Transverse colon (tissue), 4 donors: ENCODE measurements around the gene GATA5. TPM values are rescaled to one million over a fixed set of nuclear protein-coding genes. Genes with fewer than 3 reads are reported as not detected.

Experiments used
- DNase-seq: peaks from one replicate; pipeline ENCODE4 v3.0.0-alpha.2; 2019
- H3K27ac ChIP-seq, 4 donors: fragments of 200-600 bp; sonication (generic); 2 replicates each; pipeline ENCODE4 v1.5.1; 2016 to 2018; ENCODE audit warnings: inconsistent platforms in 4 of 4
- H3K27me3 ChIP-seq: fragments of 200-600 bp; sonication (generic); 2 replicates; pipeline ENCODE4 v1.5.1; 2017; ENCODE audit warnings: inconsistent platforms
- H3K36me3 ChIP-seq, 4 donors: fragments of 200-600 bp; sonication (generic); 2 replicates each; pipeline ENCODE4 v1.5.1; 2017 to 2019; ENCODE audit warnings: inconsistent platforms in 4 of 4
- H3K4me1 ChIP-seq, 4 donors: fragments of 200-600 bp; sonication (generic); 2 replicates each; pipeline ENCODE4 v1.5.1; 2017 to 2020; ENCODE audit warnings: inconsistent platforms in 4 of 4
- H3K4me3 ChIP-seq, 4 donors: fragments of 200-600 bp; sonication (generic); 1 replicate in 1 of 4; 2 replicates in 3 of 4; pipeline versions ENCODE4 v1.5.1 to v1.6.1; 2017 to 2019; ENCODE audit warnings: inconsistent platforms in 4 of 4
- H3K9me3 ChIP-seq, 2 donors: fragments of 200-600 bp; sonication (generic); 2 replicates each; pipeline ENCODE4 v1.5.1; 2017 to 2019; ENCODE audit warnings: inconsistent platforms in 2 of 2
- EP300 ChIP-seq: sonication (generic); formaldehyde crosslinking; IDR thresholded peaks from one replicate; pipeline ENCODE4 v1.6.1; 2017; ENCODE audit warnings: antibody characterized with exemption, low read depth
- POLR2A ChIP-seq: fragments of 450-650 bp; IDR thresholded peaks from one replicate; pipeline ENCODE4 v1.6.1; 2016; ENCODE audit warnings: antibody characterized with exemption, mild to moderate bottlenecking, moderate library complexity
- POLR2AphosphoS5 ChIP-seq, 3 donors: sonication (generic); formaldehyde crosslinking; IDR thresholded peaks; one replicate each; pipeline ENCODE4 v1.6.1; 2016; ENCODE audit warnings: antibody characterized with exemption in 3 of 3
- WGBS, 2 donors: methylation state at CpG; one replicate each; pipeline ENCODE4 v1.1.5; 2018; ENCODE audit warnings: low coverage in 1 of 2; 5-methylcytosine and 5-hydroxymethylcytosine counted together
- in situ Hi-C, 4 donors: fragments of 200-750 bp; cut with MboI; loops; one replicate each; pipeline versions ENCODE4 v1.15.0 to v1.15.1; 2017; ENCODE audit warnings: low sequenced_read_pairs in 3 of 4, low pct_ligation_motif_present in 1 of 4, low pct_unique_long_range_greater_than_20kb in 1 of 4
- intact Hi-C: fragments of 100-400 bp; cut with DNase I; formaldehyde crosslinking; loops from one replicate; pipeline ENCODE4 v1.15.1; 2023; ENCODE audit warnings: low total_unique reads
- total RNA-seq, 4 donors: library from RNA; depleted of rRNA; stranded (reverse); fragments of >200 nt; gene quantifications; one replicate each; pipeline ENCODE4 v1.1.0, GENCODE V29; 2016
- TF ChIP-seq, protein P1 (sequence below), 5 experiments: fragments of 200-600 bp in 3 of 5; fragments of 450-650 bp in 2 of 5; sonication (generic) in 3 of 5; IDR thresholded peaks; 1 replicate in 2 of 5; 2 replicates in 3 of 5; pipeline ENCODE4 v1.5.1; 2016 to 2017; ENCODE audit warnings: antibody characterized with exemption in 5 of 5, inconsistent platforms in 3 of 5, mild to moderate bottlenecking in 2 of 5, moderate library complexity in 1 of 5

Gene GATA5
- total RNA-seq, 4 donors from 2014 or later: not detected

DNA sequence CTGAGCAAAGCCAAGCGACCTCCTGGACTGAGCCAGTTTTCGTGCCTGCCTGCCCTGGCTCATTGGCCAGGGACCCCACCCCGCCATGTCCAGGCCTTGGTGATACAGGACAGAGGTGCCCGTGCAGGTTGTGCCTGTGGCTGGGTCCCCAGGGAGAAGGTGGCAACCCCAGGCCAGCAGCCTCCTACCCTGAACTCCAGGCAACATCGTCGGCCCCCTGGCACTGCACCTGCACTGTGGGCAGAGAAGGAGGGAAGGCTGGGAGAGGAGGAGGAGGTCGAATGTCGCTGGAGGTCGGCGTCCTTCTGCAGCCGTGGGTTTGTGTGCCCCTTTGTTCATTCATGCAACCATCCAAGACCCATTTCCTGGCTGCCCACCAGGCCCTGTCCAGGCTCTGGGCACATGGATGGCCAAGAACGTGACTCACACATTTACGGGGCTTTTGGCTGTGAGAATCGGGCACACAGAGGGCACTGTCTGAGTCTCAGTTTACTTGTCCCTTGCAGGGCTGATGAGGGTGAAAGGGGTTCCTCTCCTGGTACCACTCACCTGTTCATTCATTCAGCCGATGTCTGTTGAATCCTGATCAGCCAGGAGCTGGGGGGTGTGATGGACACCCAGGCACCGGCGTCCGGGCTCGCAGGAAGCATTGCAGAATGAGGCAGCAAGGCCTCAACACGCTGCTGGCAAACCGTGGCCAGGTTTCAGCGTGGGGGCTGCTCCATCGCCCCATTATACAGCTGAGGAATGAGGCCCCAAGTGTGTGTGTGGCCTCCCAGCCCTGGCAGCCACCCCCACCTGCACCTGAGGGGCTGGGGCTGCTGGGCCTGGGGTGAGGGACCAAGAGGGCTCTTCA is 46.1 kb downstream of the GATA5 start:
- intact Hi-C loops: loop anchor here (5.0 kb wide), 1 partner anchor 463 kb away; no protein-coding TSS in a partner anchor
- H3K27ac ChIP-seq: no peak overlapping the region
- H3K9me3 ChIP-seq: no peaks in the 10 kb centered on the region
- WGBS, 2 donors: 77% methylated on average over 14 of the region's 23 CpGs; no CpG with 5 or more reads in 1 of the 2 donors
- H3K36me3 ChIP-seq: no peaks in the 10 kb centered on the region
- TF ChIP-seq EP300 (no peak), POLR2AphosphoS5 (IDR thresholded peaks at IDR 0.05) (no peak), POLR2A (no peak)
- TF ChIP-seq, protein P1, sequence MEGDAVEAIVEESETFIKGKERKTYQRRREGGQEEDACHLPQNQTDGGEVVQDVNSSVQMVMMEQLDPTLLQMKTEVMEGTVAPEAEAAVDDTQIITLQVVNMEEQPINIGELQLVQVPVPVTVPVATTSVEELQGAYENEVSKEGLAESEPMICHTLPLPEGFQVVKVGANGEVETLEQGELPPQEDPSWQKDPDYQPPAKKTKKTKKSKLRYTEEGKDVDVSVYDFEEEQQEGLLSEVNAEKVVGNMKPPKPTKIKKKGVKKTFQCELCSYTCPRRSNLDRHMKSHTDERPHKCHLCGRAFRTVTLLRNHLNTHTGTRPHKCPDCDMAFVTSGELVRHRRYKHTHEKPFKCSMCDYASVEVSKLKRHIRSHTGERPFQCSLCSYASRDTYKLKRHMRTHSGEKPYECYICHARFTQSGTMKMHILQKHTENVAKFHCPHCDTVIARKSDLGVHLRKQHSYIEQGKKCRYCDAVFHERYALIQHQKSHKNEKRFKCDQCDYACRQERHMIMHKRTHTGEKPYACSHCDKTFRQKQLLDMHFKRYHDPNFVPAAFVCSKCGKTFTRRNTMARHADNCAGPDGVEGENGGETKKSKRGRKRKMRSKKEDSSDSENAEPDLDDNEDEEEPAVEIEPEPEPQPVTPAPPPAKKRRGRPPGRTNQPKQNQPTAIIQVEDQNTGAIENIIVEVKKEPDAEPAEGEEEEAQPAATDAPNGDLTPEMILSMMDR (IDR thresholded peaks at IDR 0.05): no peak
- no peak for DNase-seq
- H3K4me1 ChIP-seq: peaks cover 9 to 47% (median 26%) of the 10 kb centered on the region in 4 donors
- H3K27me3 ChIP-seq: peaks cover 9% of the 10 kb centered on the region
- no peak overlapping the region for H3K4me3 ChIP-seq
- in situ Hi-C loops: no loop called here

DNA sequence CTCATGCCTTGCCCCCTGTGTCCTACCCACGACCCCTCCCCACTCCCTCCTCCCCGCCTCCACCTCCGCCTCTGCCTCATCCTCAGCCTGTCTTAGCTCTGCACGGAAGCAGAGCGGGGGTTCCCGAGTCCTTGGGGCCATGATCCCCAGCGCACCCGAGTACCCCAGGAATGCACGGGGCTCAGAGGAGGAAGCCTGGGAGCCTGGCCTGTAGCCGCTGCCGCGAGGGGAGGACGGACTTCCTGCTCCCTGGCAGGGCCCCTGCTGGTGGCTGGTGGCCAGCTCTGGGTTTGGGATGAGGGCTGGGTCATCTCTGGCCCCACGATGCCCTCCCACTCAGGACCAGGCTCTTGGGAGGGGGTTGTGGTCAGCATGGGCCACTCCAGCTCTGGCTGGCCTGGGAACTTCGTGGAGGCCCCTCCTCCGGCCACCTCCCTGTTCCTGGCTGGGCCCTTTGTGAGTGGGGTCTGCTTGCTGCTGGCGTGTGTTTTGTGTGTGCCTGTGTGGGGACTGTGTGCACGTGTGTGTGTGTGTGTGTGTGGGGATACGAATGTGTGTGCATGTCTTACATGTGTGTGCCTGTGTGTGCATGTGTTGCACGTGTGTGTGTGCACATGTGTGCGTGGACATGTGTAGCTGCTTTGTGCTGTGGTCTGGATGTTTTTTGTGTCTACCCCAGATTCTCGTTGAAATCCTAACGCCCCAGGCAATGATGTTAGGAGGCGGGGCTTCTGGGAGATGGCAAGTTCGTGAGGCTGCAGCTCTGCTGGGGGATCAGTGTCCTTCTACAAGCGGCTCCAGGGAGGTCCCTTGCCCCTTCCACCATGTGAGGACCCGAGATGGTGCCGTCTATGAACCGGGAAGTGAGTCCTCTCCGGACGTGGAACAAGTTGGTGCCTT is 47.1 kb downstream of the GATA5 start:
- H3K4me1 ChIP-seq: peaks cover 5 to 37% (median 22%) of the 10 kb centered on the region in 4 donors
- no peak overlapping the region for H3K4me3 ChIP-seq
- H3K9me3 ChIP-seq: no peaks in the 10 kb centered on the region
- 47 to 67% methylated on average over 7 to 31 of the region's 31 CpGs for WGBS, 2 donors
- in situ Hi-C loops (no loop called here), intact Hi-C loops (loop anchor here (5.0 kb wide), 1 partner anchor 464 kb away; no protein-coding TSS in a partner anchor)
- H3K27me3 ChIP-seq: no peaks in the 10 kb centered on the region
- TF ChIP-seq POLR2A (no peak), EP300 (no peak), POLR2AphosphoS5 (IDR thresholded peaks at IDR 0.05) (no peak)
- TF ChIP-seq, protein P1 (IDR thresholded peaks at IDR 0.05): no peak
- H3K36me3 ChIP-seq: no peaks in the 10 kb centered on the region
- DNase-seq: no peak
- peak overlapping the region in 1 of 4 donors; percentile 86 for H3K27ac ChIP-seq

DNA sequence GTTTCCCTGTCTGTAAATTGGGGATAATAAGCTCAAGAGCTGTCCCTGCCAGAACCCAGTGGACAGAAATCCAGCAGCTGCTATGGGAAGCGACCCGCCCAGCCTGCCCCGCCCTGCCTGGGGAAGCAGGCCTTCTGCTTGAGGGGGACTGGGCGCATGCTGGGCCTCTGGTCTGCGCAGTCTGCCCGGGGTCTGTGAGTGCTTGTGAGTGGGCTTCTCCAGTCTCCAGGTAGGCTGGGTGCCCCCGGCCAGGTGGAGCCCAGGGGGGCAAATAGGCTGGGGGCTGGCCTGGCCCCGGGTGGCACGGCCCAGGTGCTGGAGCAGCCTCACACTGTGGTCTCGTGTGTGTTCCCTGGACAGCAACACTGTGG is 47.8 kb downstream of the GATA5 start:
- no peaks in the 10 kb centered on the region for H3K27me3 ChIP-seq
- peak; percentile 61 for DNase-seq
- intact Hi-C loops: loop anchor here (5.0 kb wide), 1 partner anchor 464 kb away; no protein-coding TSS in a partner anchor
- H3K9me3 ChIP-seq: no peaks in the 10 kb centered on the region
- TF ChIP-seq EP300: no peak
- TF ChIP-seq POLR2AphosphoS5 (IDR thresholded peaks at IDR 0.05): no peak
- no peak for TF ChIP-seq POLR2A
- TF ChIP-seq, protein P1 (IDR thresholded peaks at IDR 0.05): no peak
- peaks cover 0 to 31% (median 18%) of the 10 kb centered on the region in 4 donors for H3K4me1 ChIP-seq
- no peak overlapping the region for H3K4me3 ChIP-seq
- 55 to 65% methylated on average over 4 to 10 of the region's 10 CpGs for WGBS, 2 donors
- peak overlapping the region; percentile 54 to 86 (median 68) for H3K27ac ChIP-seq
- in situ Hi-C loops: no loop called here
- H3K36me3 ChIP-seq: no peaks in the 10 kb centered on the region
